Progenitor cell of endocrine pancreas (in vitro differentiated cells): ENCODE data around the gene CALML3. TPM values are rescaled to one million over a fixed set of nuclear protein-coding genes. Genes with fewer than 3 reads are reported as not detected.
"Not testable (repeated sequence)": the region's sequence is repeated elsewhere in the genome, so short reads cannot be mapped to it uniquely, and the experiment has no call there.

Source experiments
- DNase-seq: peaks from one replicate; pipeline ENCODE4 v3.0.0; 2021; ENCODE audit warnings: low spot score; ENCODE audit not compliant: unreplicated experiment
- H3K27ac Mint-ChIP-seq: 2 replicates; pipeline ENCODE4 v1.8.0; 2021; ENCODE audit warnings: mild to moderate bottlenecking, moderate library complexity, mixed read lengths
- H3K27me3 Mint-ChIP-seq: 2 replicates; pipeline ENCODE4 v1.8.0; 2021; ENCODE audit warnings: mixed read lengths
- H3K36me3 Mint-ChIP-seq: 2 replicates; pipeline ENCODE4 v1.8.0; 2022; ENCODE audit warnings: mixed read lengths; ENCODE audit not compliant: insufficient read depth
- H3K4me1 Mint-ChIP-seq: 2 replicates; pipeline ENCODE4 v1.8.0; 2021; ENCODE audit warnings: low read depth, mixed read lengths
- H3K4me3 Mint-ChIP-seq: 2 replicates; pipeline ENCODE4 v1.8.0; 2021; ENCODE audit warnings: low read depth, mild to moderate bottlenecking, moderate library complexity, mixed read lengths
- H3K9me3 Mint-ChIP-seq: 2 replicates; pipeline ENCODE4 v1.8.0; 2021; ENCODE audit warnings: low read depth, mixed read lengths
- CTCF ChIP-seq: fragments of 200-600 bp; sonication (generic); IDR thresholded peaks from one replicate; pipeline ENCODE4 v1.5.0; 2021; ENCODE audit warnings: antibody characterized with exemption, mild to moderate bottlenecking; ENCODE audit not compliant: unreplicated experiment
- long read RNA-seq: library from polyadenylated mRNA; unstranded; transcript quantifications from one replicate; pipeline ENCODE4 v2.0.0, GENCODE V29; 2020
- total RNA-seq: library from RNA; stranded (reverse); gene quantifications from 2 replicates; pipeline ENCODE4 v1.2.1, GENCODE V29; 2021

The CALML3 gene
- not detected in 2 replicates for total RNA-seq
- long read RNA-seq, result 0 reads

GRCh38 chr10:5524641-5525560 is at the start of gene CALML3:
Gene CALML3 (plus strand): TSS chr10:5524961. CDS start chr10:5525086, 125 bp downstream.
- H3K36me3 Mint-ChIP-seq, result no peaks in the 10 kb centered on the region
- H3K9me3 Mint-ChIP-seq, result peaks cover 2% of the 10 kb centered on the region
- DNase-seq, result no peak
- H3K27me3 Mint-ChIP-seq, result peaks cover 3% of the 10 kb centered on the region
- TF ChIP-seq CTCF, result no peak
- H3K27ac Mint-ChIP-seq, result peak within 1 kb of the TSS; percentile 47
- peaks cover 11% of the 10 kb centered on the region for H3K4me1 Mint-ChIP-seq
- no peak within 1 kb of the TSS for H3K4me3 Mint-ChIP-seq

- H3K4me3 Mint-ChIP-seq, H3K27ac Mint-ChIP-seq, H3K36me3 Mint-ChIP-seq, H3K4me1 Mint-ChIP-seq, DNase-seq, H3K9me3 Mint-ChIP-seq: not testable (repeated sequence)
- peaks cover 29% of the 10 kb centered on the region for H3K27me3 Mint-ChIP-seq
Measured at GRCh38 chr10:5475088-5475487, 49.7 kb upstream of the CALML3 start.

GRCh38 chr10:5475974-5476807 is 48.6 kb upstream of the CALML3 start:
- H3K27ac Mint-ChIP-seq, H3K9me3 Mint-ChIP-seq, DNase-seq, H3K4me3 Mint-ChIP-seq, H3K36me3 Mint-ChIP-seq, H3K4me1 Mint-ChIP-seq: not testable (repeated sequence)
- H3K27me3 Mint-ChIP-seq, result peaks cover 29% of the 10 kb centered on the region

- Mint-ChIP-seq H3K27me3 (peaks cover 31% of the 10 kb centered on the region), H3K4me3 (no peak overlapping the region), H3K36me3 (no peaks in the 10 kb centered on the region), H3K4me1 (peaks cover 5% of the 10 kb centered on the region), H3K9me3 (no peaks in the 10 kb centered on the region), H3K27ac (no peak overlapping the region)
- TF ChIP-seq CTCF, result no peak
- no peak for DNase-seq
Measured at GRCh38 chr10:5476918-5477525, 47.7 kb upstream of the CALML3 start.

GRCh38 chr10:5477948-5478693 is 46.6 kb upstream of the CALML3 start:
- Mint-ChIP-seq H3K27me3 (peaks cover 31% of the 10 kb centered on the region), H3K36me3 (no peaks in the 10 kb centered on the region)
- no peak for DNase-seq

More at GRCh38 chr10:5477948-5478693, 46.6 kb upstream of the CALML3 start:
- peaks cover 2% of the 10 kb centered on the region for H3K4me1 Mint-ChIP-seq
- no peak overlapping the region for H3K27ac Mint-ChIP-seq
- no peaks in the 10 kb centered on the region for H3K9me3 Mint-ChIP-seq
- TF ChIP-seq CTCF, result no peak
- no peak overlapping the region for H3K4me3 Mint-ChIP-seq
